ENCODE measurements around the gene AUNIP.

DNA sequence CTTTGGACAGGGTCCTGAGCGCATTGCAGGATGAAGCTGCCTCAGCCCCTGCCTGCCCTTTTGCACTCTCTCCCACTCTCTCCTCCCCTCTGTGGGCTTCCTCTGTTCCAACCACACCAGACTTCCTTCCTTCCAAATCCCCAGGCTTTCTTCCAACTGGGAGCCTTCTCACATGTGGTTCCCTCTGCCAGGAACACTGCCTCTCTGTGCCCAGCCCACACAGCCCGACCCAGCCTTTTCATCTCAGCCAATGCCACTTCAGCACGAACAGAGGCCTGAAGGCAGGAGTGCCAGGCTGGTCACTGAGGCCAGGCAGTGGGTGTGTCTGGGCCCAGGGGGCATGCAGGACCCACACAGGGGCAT is 53.4 kb downstream of the AUNIP start:
- TF ChIP-seq, protein P1, sequence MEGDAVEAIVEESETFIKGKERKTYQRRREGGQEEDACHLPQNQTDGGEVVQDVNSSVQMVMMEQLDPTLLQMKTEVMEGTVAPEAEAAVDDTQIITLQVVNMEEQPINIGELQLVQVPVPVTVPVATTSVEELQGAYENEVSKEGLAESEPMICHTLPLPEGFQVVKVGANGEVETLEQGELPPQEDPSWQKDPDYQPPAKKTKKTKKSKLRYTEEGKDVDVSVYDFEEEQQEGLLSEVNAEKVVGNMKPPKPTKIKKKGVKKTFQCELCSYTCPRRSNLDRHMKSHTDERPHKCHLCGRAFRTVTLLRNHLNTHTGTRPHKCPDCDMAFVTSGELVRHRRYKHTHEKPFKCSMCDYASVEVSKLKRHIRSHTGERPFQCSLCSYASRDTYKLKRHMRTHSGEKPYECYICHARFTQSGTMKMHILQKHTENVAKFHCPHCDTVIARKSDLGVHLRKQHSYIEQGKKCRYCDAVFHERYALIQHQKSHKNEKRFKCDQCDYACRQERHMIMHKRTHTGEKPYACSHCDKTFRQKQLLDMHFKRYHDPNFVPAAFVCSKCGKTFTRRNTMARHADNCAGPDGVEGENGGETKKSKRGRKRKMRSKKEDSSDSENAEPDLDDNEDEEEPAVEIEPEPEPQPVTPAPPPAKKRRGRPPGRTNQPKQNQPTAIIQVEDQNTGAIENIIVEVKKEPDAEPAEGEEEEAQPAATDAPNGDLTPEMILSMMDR (IDR thresholded peaks at IDR 0.05 in 2 of 3, conservative IDR thresholded peaks at IDR 0.05 in 1 of 3; ENCODE audit: borderline replicate concordance in 1 of 3, insufficient read depth in 1 of 3, low read depth in 2 of 3, low read length in 2 of 3) = no peak
- TF ChIP-seq TCF7L2 (IDR thresholded peaks at IDR 0.05; ENCODE audit: borderline replicate concordance, extremely low read depth, insufficient read depth, insufficient read length) (no peak), POLR2A (IDR thresholded peaks at IDR 0.05; ENCODE audit: borderline replicate concordance, extremely low read depth, insufficient read depth, insufficient read length) (no peak), YY1 (IDR thresholded peaks at IDR 0.05; ENCODE audit: extremely low read depth, insufficient replicate concordance, low read depth, low read length) (no peak), SIN3A (IDR thresholded peaks at IDR 0.05; ENCODE audit: low read depth) (no peak), EZH2 (IDR thresholded peaks at IDR 0.05) (no peak), RAD21 (IDR thresholded peaks at IDR 0.05; ENCODE audit: low read depth) (no peak), CBX3 (IDR thresholded peaks at IDR 0.05; ENCODE audit: low read depth) (no peak), ZNF274 (IDR thresholded peaks at IDR 0.05; ENCODE audit: low read depth, low read length) (no peak), POLR2AphosphoS5 (IDR thresholded peaks at IDR 0.05; ENCODE audit: low read depth, low read length) (no peak)
- TF ChIP-seq, protein P2, sequence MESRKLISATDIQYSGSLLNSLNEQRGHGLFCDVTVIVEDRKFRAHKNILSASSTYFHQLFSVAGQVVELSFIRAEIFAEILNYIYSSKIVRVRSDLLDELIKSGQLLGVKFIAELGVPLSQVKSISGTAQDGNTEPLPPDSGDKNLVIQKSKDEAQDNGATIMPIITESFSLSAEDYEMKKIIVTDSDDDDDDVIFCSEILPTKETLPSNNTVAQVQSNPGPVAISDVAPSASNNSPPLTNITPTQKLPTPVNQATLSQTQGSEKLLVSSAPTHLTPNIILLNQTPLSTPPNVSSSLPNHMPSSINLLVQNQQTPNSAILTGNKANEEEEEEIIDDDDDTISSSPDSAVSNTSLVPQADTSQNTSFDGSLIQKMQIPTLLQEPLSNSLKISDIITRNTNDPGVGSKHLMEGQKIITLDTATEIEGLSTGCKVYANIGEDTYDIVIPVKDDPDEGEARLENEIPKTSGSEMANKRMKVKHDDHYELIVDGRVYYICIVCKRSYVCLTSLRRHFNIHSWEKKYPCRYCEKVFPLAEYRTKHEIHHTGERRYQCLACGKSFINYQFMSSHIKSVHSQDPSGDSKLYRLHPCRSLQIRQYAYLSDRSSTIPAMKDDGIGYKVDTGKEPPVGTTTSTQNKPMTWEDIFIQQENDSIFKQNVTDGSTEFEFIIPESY (IDR thresholded peaks at IDR 0.05; ENCODE audit: extremely low read depth, insufficient replicate concordance, low read length) = no peak
- TF ChIP-seq, protein P3, sequence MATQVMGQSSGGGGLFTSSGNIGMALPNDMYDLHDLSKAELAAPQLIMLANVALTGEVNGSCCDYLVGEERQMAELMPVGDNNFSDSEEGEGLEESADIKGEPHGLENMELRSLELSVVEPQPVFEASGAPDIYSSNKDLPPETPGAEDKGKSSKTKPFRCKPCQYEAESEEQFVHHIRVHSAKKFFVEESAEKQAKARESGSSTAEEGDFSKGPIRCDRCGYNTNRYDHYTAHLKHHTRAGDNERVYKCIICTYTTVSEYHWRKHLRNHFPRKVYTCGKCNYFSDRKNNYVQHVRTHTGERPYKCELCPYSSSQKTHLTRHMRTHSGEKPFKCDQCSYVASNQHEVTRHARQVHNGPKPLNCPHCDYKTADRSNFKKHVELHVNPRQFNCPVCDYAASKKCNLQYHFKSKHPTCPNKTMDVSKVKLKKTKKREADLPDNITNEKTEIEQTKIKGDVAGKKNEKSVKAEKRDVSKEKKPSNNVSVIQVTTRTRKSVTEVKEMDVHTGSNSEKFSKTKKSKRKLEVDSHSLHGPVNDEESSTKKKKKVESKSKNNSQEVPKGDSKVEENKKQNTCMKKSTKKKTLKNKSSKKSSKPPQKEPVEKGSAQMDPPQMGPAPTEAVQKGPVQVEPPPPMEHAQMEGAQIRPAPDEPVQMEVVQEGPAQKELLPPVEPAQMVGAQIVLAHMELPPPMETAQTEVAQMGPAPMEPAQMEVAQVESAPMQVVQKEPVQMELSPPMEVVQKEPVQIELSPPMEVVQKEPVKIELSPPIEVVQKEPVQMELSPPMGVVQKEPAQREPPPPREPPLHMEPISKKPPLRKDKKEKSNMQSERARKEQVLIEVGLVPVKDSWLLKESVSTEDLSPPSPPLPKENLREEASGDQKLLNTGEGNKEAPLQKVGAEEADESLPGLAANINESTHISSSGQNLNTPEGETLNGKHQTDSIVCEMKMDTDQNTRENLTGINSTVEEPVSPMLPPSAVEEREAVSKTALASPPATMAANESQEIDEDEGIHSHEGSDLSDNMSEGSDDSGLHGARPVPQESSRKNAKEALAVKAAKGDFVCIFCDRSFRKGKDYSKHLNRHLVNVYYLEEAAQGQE (IDR thresholded peaks at IDR 0.05; ENCODE audit: low read depth) = no peak
- TF ChIP-seq, protein P4, sequence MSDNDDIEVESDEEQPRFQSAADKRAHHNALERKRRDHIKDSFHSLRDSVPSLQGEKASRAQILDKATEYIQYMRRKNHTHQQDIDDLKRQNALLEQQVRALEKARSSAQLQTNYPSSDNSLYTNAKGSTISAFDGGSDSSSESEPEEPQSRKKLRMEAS (IDR thresholded peaks at IDR 0.05) = no peak

Measured in HCT116 (cell line).